GM23248 (cell line): Measurements from ENCODE around the gene HSPG2. TPM values are rescaled to one million over a fixed set of nuclear protein-coding genes. Genes with fewer than 3 reads are reported as not detected.

Experiments
- DNase-seq: peaks from one replicate; pipeline ENCODE4 v3.0.0-alpha.2; 2015
- H2AFZ ChIP-seq: fragments of 200-600 bp; sonication (generic); 2 replicates; pipeline ENCODE4 v1.6.1; 2016; ENCODE audit warnings: antibody characterized with exemption
- H3F3A ChIP-seq: fragments of 200-600 bp; sonication (generic); 2 replicates; pipeline ENCODE4 v1.6.1; 2016; ENCODE audit warnings: mild to moderate bottlenecking, antibody characterized with exemption, mixed run types; ENCODE audit not compliant: insufficient read depth
- H3K27ac ChIP-seq: fragments of 200-600 bp; sonication (generic); 2 replicates; pipeline ENCODE4 v1.5.1; 2016; ENCODE audit warnings: mild to moderate bottlenecking
- H3K27me3 ChIP-seq: fragments of 200-600 bp; sonication (generic); replicated peaks from 2 replicates; pipeline ENCODE4 v1.6.1; 2016; ENCODE audit warnings: mild to moderate bottlenecking; ENCODE audit not compliant: insufficient read depth
- H3K36me3 ChIP-seq: fragments of 200-600 bp; sonication (generic); 2 replicates; pipeline ENCODE4 v1.6.1; 2016; ENCODE audit warnings: low read depth, mild to moderate bottlenecking
- H3K4me1 ChIP-seq: fragments of 200-600 bp; sonication (generic); 2 replicates; pipeline ENCODE4 v1.6.1; 2016; ENCODE audit warnings: mild to moderate bottlenecking; ENCODE audit not compliant: insufficient read depth
- H3K4me2 ChIP-seq: fragments of 200-600 bp; sonication (generic); one replicate; pipeline ENCODE4 v1.6.1; 2016; ENCODE audit warnings: mild to moderate bottlenecking; ENCODE audit not compliant: unreplicated experiment
- H3K4me3 ChIP-seq: fragments of 200-600 bp; sonication (generic); 2 replicates; pipeline ENCODE4 v1.5.1; 2016; ENCODE audit warnings: mild to moderate bottlenecking
- H3K79me2 ChIP-seq: fragments of 200-600 bp; sonication (generic); 2 replicates; pipeline ENCODE4 v1.6.1; 2016; ENCODE audit warnings: mild to moderate bottlenecking; ENCODE audit not compliant: insufficient read depth
- H3K9ac ChIP-seq: fragments of 200-600 bp; sonication (generic); 2 replicates; pipeline ENCODE4 v1.6.1; 2016; ENCODE audit warnings: mild to moderate bottlenecking
- H3K9me2 ChIP-seq: fragments of 200-600 bp; sonication (generic); 2 replicates; pipeline ENCODE4 v1.6.1; 2016; ENCODE audit warnings: mixed run types, mild to moderate bottlenecking, moderate library complexity; ENCODE audit not compliant: insufficient read depth
- H3K9me3 ChIP-seq: fragments of 200-600 bp; sonication (generic); one replicate; pipeline ENCODE4 v1.6.1; 2017; ENCODE audit warnings: low read depth
- H4K20me1 ChIP-seq: fragments of 200-600 bp; sonication (generic); 2 replicates; pipeline ENCODE4 v1.6.0; 2016; ENCODE audit not compliant: insufficient read depth
- EZH2 ChIP-seq: fragments of 200-600 bp; sonication (generic); IDR thresholded peaks from 2 replicates; pipeline ENCODE4 v1.6.1; 2018; ENCODE audit warnings: antibody characterized with exemption, mild to moderate bottlenecking; ENCODE audit not compliant: insufficient read depth, poor library complexity, severe bottlenecking
- EZH2phosphoT487 ChIP-seq: fragments of 200-600 bp; sonication (generic); IDR thresholded peaks from 2 replicates; pipeline ENCODE4 v1.6.1; 2018; ENCODE audit warnings: antibody characterized with exemption, moderate library complexity, mild to moderate bottlenecking, low read depth; ENCODE audit not compliant: insufficient read depth
- WGBS, 2 experiments: methylation state at CpG; one replicate each; pipeline ENCODE4 v1.1.6; 2015 to 2017; ENCODE audit warnings: low lambda C conversion rate in 2 of 2, low coverage in 1 of 2; ENCODE audit errors: missing lambda C conversion rate in 2 of 2; 5-methylcytosine and 5-hydroxymethylcytosine counted together
- in situ Hi-C: fragments of 300-500 bp; cut with MboI; formaldehyde crosslinking; loops from 2 replicates; pipeline ENCODE4 v1.15.0; 2020
- polyA plus RNA-seq: library from polyadenylated mRNA; unstranded; fragments of >200 nt; fragmentation: Nextera tagmentation; extraction: Ambion mirVana; gene quantifications from 2 replicates; pipeline ENCODE4 v1.2.1, GENCODE V29; 2016
- total RNA-seq: library from RNA; depleted of rRNA; stranded (reverse); fragments of >200 nt; shearing (Covaris generic); gene quantifications from 2 replicates; pipeline ENCODE4 v1.2.3, GENCODE V29; 2014

Gene HSPG2
- total and polyA plus RNA-seq, 2 experiments from 2014 or later = 123 to 407 TPM

GRCh38 chr1:21865943-21866706 lies 71.0 kb downstream of the HSPG2 start:
- Histone ChIP-seq H3F3A (peaks cover 48% of the 10 kb centered on the region), H3K4me2 (no peak overlapping the region), H3K27me3 (no peaks in the 10 kb centered on the region), H3K9me2 (no peaks in the 10 kb centered on the region), H3K79me2 (peaks cover 14% of the 10 kb centered on the region), H3K4me1 (peaks cover 18% of the 10 kb centered on the region), H4K20me1 (no peaks in the 10 kb centered on the region), H3K9me3 (no peaks in the 10 kb centered on the region), H3K27ac (no peak overlapping the region), H3K36me3 (peaks cover 48% of the 10 kb centered on the region), H3K4me3 (no peak overlapping the region), H3K9ac (no peak overlapping the region), H2AFZ (no peak overlapping the region)
- in situ Hi-C loops = no loop called here
- WGBS, 2 experiments = 68 to 69% methylated on average over 11 of the region's 11 CpGs
- no peak for DNase-seq
- TF ChIP-seq EZH2phosphoT487 = no peak
- no peak for TF ChIP-seq EZH2

GRCh38 chr1:21865609-21865942 lies 71.5 kb downstream of the HSPG2 start:
- Histone ChIP-seq H3K36me3 (peaks cover 48% of the 10 kb centered on the region), H3K9ac (no peak overlapping the region), H3K27me3 (no peaks in the 10 kb centered on the region), H3K27ac (no peak overlapping the region), H4K20me1 (no peaks in the 10 kb centered on the region), H3K79me2 (peaks cover 19% of the 10 kb centered on the region), H2AFZ (no peak overlapping the region), H3K4me1 (peaks cover 18% of the 10 kb centered on the region), H3K9me3 (no peaks in the 10 kb centered on the region), H3K4me2 (no peak overlapping the region), H3K4me3 (no peak overlapping the region), H3K9me2 (no peaks in the 10 kb centered on the region), H3F3A (peaks cover 51% of the 10 kb centered on the region)
- DNase-seq = no peak
- WGBS, 2 experiments = 68 to 83% methylated on average over 7 of the region's 7 CpGs
- in situ Hi-C loops = no loop called here
- no peak for TF ChIP-seq EZH2
- no peak for TF ChIP-seq EZH2phosphoT487

- Histone ChIP-seq H3K4me2 (no peak overlapping the region), H3K27me3 (no peaks in the 10 kb centered on the region), H3K79me2 (peaks cover 27% of the 10 kb centered on the region), H3K9me2 (no peaks in the 10 kb centered on the region), H3F3A (peaks cover 49% of the 10 kb centered on the region), H3K4me1 (peaks cover 11% of the 10 kb centered on the region), H3K9ac (no peak overlapping the region), H4K20me1 (no peaks in the 10 kb centered on the region), H3K9me3 (no peaks in the 10 kb centered on the region), H3K4me3 (no peak overlapping the region), H2AFZ (no peak overlapping the region), H3K36me3 (peaks cover 52% of the 10 kb centered on the region), H3K27ac (no peak overlapping the region)
- 93 to 96% methylated on average over 23 to 27 of the region's 27 CpGs for WGBS, 2 experiments
- no peak for DNase-seq
- no peak for TF ChIP-seq EZH2
- no peak for TF ChIP-seq EZH2phosphoT487
- in situ Hi-C loops = no loop called here
Measured at GRCh38 chr1:21864730-21865129, 72.4 kb downstream of the HSPG2 start.

- Histone ChIP-seq H3K4me1 (peaks cover 7% of the 10 kb centered on the region), H3K9ac (no peak overlapping the region), H3K9me2 (no peaks in the 10 kb centered on the region), H3K27ac (no peak overlapping the region), H3K4me2 (no peak overlapping the region), H4K20me1 (no peaks in the 10 kb centered on the region), H3K36me3 (peaks cover 56% of the 10 kb centered on the region), H3K27me3 (no peaks in the 10 kb centered on the region), H2AFZ (no peak overlapping the region), H3K79me2 (peaks cover 31% of the 10 kb centered on the region), H3F3A (peaks cover 43% of the 10 kb centered on the region), H3K4me3 (no peak overlapping the region), H3K9me3 (no peaks in the 10 kb centered on the region)
- 89 to 90% methylated on average over 10 to 12 of the region's 12 CpGs for WGBS, 2 experiments
- in situ Hi-C loops = no loop called here
- no peak for DNase-seq
- TF ChIP-seq EZH2 = no peak
- TF ChIP-seq EZH2phosphoT487 = no peak
Measured at GRCh38 chr1:21863981-21864380, 73.1 kb downstream of the HSPG2 start.
